HG03097 (cell line): Measurements from ENCODE around the gene SRC.

Source experiments
- ATAC-seq: cut with Tn5 transposase; IDR thresholded peaks from one replicate; pipeline ENCODE4 v1.9.1; 2021; ENCODE audit not compliant: unreplicated experiment, low FRiP score

The SRC gene

DNA sequence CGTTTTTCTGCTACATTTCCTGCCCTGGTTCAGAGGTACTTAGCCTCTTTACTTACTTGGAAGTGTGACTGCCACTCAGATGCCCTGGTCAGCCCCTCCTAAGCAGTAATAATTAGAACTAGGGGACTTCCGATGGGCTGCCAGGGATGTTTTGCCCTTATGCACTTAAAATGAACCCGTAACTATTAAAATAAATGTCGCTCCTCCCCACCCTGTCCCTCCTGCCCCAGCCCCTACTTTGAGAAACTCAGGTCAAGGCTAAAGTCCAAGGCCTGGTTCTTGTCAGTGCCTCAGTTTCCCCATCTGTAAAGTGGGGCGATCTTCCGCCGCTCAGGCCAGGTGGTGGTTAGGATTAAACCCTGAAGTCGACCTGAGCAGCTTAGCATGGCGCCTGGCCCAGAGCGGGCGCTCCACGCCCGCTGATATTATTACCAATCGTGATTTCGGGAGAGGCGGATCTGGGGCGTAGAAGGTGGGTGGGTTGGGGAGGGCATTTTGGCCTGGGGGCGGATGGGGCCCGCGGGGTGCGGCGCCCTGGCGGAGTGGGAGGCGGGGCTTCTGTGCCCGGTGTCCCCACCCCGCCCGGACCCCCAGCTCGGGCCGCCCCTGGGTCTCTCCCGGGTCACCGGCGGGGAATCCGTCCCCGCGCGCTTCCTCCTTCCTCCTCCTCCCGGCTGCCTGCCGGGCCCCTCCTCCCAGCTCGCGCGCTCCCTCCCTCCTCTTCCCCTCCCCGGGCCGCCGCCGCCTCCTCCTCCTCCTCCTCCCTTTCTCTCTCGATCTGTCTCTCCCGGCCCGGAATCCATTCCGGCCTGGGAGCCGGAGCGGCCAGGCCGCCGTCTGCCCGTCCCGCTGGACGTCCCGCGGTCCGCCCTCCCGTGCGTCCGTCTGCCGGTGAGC lies at the start of gene SRC:
TSS of gene SRC (plus strand) at position 802 of the 897 bp plus-strand sequence. CDS start 38,014 bp downstream, outside the sequence.
- no peak for ATAC-seq

DNA sequence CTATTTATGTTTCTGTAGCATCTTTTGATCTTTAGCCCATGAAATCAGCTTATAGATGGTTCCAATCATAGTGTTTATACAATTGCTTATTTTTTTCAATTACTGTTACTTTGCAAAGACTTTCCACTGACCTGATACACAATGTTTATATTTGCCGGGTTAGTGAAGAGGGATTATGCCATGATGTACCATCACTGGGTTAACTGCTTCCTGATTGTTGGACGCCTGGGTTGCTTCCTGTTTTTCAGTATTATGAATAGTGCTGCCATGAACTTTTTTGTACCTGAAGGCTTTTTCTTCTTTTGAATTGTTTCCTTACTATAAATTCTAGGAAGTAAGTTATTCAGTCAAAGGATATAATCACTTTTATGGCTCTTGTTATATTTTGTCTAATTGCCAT lies 49.6 kb upstream of the SRC start:
- no peak for ATAC-seq

DNA sequence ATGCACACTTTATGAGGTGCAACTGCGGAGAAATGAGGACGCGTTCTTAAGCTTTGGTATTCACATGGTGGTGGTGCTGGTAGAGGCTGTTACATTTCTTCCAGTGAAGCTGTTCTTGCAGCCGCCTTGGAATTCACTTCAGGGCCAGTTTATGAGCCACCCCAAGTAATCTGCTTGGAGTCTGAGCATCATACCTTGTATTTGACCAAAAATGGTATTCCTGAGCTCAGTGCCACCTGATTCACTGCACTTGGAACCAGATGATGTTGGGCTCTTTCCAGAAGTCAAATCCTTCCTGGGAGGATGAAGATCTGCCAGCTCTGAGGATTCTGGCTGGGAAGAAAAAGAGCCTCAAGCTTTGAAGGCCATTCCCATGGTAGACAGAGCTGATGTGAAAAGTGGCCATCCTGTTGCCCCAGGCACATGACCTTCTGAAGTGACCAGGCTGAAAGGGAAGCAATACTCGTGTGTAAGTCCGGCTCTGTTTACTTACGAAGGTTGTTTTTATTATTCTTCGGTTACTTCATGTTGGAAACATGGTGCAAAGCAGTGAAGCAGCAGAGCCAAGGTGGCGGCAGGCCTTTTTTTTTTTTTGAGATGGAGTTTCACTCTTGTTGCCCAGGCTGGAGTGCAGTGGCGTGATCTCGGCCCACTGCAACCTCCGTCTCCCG lies 48.7 kb upstream of the SRC start:
- no peak for ATAC-seq

DNA sequence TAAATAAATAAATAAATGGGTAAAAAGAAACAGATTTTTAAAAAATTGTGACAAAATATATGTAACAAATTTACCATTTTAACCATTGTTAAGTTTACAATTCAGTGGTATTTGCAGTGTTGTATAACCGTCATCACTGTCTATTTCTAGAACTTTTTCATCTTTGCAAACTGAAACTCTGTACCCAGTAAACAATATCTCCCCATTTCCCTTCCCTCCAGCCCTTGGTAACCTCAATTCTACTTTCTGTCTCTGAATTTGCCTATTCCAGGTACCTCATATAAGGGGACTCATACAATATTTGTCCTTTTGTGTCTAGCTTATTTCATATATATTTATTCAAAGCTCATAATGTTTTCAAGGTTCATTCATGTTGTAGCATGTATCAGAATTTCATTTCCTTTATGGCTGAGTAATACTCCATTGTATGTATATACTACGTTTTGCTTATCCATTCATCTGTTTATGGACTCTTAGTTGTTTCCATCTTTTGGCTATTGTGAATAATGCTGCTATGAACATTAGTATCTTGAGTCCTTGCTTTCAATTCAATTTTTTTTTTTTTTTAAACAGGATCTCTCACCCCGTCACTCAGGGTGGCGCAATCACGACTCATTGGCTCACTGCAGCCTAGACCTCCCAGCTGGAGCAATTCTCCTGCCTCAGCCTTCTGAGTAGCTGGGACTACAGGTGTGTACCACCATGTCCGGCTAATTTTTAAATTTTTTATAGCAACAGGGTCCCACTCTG lies 47.6 kb upstream of the SRC start:
- ATAC-seq: no peak

DNA sequence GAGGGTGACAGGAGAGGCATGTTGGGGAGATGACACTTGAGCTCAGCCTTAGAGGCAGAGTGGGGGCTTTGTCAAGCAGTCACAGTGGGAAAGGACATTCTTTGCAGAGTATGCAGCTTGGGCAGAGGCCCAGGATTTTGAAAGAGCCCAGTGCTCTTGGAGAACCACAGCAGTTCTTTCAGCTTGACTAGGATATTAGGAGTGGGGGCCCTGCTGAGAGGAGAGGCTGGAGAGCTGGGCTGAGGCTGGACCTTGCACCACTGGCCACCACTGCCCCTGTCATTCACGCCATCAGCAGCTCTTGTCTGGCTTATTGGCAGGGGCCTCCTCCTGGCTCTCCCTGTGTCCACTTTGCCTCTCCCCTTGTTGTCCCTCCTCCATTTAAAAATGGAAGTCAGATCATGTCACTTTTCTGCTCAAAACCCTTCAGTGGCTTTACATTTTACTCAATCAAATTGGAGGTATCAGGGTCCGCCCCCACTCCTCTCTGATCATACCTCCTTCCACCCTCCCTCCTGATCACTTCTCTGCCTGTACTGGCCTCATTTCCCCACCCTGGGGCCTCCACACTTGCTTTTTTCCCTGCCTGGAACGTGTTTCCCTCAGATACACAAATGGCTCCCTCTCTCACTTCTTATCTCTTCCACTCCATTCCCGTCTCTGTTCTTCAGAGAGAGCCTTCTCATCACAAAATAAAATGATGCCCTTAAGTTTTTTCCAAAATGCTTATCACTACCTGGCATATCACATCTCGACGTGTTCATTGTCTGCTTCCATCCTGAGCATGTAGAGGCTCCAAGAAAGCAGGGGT lies 46.0 kb upstream of the SRC start:
- ATAC-seq: no peak

DNA sequence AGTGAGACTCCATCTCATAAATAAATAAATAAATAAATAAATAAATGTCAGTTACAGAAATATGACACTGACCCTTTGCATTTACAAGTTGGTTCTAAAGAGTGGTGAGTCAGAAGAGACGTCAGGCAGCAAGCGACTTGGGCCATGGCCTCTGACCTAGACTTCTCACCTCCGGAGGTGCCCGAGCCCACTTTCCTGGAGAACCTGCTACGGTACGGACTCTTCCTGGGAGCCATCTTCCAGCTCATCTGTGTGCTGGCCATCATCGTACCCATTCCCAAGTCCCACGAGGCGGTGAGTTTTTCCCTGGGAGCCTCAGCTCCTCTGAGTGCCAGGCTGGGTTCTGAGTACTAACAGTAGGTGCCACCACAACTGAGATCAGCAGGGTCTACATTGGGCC lies 44.8 kb upstream of the SRC start:
- no peak for ATAC-seq

DNA sequence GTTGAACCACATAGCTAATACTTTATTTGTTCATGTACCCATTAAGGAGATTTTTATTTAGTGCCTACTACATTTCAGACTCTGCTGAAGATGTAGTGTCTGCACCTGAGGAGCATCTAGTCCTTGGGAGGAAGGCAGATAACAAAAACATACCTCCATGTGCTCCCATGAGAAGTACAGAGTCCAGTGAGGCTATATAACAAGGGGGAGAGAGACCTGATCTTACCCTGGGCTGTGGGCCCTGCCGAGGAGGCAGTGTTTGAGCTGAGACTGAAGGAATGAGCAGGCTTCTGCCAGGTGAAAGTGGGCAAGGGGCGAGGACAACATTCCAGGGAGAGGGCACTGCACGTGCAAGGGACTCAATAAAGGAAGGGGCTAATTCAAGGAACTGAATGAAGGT lies 44.4 kb upstream of the SRC start:
- no peak for ATAC-seq

DNA sequence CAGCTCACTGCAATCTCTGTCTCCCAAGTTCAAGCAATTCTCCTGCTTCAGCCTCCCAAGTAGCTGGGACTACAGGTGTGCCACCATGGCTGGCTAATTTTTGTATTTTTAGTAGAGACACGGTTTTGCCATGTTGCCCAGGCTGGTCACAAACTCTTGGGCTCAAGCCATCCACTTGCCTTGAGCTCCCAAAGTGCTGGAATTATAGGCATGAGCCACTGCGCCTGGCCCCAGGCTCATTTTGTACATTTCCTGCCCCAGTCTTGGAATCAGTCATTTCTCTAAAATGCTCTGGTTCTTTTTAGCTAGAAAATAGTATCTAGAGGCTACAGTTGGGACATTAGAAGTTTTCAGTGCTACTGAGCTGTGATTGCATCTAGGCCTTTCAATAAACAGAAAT lies 43.0 kb upstream of the SRC start:
- no peak for ATAC-seq

DNA sequence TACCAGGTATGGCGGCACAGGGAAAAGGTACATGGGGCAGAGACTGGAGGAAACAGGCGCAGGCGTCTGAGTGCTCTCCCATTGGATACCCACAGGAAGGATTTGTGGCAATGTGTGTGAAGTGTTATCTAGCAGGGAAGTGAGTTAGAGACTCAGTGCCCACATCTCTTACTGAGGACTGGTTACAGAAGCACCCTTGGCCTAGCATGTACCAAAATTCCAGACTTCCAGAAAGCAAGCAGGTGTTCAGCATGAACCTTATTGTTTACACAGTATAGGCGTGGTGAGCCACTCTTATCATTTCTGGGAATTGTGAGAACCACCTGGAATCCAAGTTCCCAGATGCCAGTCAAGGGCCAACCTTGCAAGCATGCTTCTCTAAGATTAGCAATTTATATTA lies 42.3 kb upstream of the SRC start:
- no peak for ATAC-seq

DNA sequence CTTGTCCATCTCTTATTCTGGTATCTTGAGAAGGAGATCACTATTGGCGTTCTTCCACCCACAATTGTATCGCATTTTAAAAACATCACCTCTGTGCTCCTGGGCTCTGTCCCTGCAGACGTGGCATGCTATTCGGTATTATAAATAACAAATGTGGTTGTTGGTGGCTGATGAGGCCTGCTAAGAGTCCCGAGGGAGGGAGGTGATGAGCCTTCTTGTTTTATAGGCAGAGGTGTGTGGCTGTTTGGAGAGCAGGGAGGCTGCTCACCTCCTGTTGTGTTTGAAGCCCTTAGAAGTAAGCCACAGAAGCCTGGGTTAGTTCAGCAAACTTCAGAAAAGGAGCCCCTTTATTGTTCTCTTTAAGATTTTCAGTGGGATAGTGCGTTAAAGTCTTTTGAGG lies 40.9 kb upstream of the SRC start:
- no peak for ATAC-seq

DNA sequence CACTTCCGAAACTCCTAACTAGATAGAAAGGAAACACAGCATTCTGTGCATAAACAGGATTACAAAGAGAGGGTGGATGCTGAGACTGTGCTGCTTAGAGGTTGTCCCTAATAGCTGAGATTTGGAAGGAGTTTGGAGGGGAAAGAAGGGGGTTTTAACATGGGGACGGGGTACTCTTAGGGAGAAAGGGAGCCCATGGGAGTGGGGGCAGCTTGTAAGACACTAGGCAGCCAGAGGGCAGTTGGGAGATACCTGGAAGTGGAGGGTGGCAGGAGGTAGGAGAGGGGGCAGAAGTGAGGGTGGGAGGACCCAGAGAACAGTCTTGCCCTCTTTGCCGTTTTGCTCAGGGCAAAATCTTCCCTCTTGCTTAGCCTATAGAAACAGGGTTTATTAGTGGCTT lies 40.1 kb upstream of the SRC start:
- ATAC-seq: no peak

DNA sequence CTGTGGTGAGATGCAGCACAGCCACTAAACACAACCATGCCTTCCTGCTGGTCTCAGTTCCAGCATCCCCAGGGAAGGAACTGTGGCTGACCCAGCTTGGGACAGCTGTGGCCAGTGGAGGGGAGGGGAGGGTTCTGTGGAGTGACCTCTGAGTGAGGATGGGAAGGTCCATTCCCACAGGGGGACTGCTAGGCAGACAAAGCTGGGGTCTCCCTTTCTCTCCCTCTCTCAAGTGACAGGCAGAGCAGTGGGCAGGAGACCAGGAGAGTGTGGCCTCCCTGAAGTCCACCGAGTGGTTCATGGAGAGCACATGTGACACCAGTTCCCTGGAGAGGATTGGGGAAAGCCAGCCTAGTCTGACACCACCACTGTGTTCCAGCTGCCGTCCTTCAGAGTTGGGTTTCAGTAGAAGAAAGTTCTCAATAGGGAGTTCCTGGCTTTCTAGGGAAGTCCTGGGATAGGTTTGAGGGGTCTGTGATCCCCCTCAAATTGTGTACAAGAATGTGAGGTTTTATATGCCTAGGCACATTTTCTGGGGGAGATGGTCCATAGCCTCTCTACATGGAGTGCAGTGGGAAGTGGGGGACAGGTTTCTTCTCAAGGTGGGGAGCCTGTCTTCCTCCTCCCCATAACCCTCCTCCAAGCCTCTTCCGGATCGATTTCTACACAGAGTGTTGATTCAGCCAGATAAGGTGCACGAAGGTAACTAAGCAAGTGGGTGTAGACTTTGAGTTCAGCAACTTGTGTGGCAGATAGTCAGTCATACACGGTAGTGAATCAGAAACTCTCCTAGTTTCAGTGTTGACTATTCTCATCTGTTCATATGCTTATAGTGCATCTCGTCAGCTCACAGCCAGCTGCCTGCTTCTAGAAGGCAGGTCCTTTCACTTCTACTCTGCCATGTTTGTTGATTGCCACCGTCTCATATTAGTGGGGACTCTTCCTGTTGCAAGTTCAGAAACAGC lies 37.6 kb upstream of the SRC start:
- ATAC-seq: peak; percentile 75

DNA sequence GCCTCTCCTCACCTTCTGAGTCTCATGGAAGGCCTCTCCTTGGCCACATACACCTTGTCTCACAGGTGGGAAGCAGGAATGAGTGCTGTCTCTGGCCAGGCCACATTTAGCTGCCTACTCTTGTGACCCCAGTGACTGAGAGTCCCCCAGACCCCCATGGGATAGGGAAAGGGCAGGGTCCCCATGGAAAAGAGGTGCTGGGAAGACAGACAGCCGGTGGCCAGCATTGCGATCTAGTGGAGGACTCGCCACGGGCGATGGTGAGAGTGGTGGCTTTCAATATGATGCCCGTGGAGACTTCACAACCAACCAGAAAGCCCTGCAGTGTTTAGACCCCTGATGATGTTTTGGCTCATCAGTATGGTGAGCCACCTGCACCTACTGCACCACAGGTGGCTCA lies 36.6 kb upstream of the SRC start:
- no peak for ATAC-seq

DNA sequence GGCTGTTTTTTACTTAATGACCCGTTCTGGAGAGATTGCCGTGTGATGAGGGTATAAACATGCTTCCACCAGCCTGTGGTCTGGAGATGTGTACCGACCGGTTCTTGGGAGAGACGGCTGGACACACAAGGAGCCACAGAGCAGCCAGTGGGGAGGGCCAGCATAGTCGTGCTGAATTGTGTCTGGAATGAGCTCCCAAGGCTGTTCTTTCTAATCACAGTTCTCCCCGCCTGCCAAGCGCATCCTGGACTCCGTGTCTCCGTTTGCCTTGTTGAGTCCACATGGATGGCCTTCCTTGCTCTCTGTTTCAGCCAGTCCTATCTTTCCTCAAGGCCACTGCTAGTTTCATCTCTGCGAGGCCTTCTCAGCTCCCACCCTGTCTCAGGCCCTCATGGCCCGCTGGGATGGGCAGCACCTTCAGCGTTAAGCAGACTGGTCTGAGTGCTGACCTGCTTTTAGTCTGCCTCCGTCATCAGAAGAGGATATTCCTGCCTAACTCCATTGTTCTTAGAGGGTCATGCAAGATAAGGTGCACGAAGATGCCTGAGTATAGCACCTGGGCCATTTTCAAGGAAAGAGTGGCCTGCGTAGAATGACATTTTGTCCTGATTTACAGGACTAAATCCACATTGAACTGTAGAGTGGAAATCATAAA lies 35.9 kb upstream of the SRC start:
- no peak for ATAC-seq

DNA sequence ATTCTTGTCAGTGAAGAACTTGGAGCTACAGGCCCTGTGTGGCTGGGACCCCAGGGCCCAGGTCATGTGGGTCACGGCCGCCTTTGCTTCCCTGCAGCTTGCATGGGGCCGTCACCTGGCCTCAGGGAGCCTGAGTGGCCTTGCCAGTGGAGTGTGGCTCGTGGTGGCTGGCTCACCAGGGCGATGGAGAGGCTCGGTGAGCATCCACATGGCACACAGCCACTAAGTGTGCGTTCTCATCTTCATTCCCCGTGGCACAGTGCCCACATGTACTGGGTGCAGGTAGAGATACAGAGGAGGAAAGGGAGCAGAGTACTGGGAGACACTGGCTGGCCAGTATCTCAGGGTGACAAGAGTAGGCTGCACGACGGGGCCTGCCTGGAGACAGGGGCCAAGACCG lies 35.0 kb upstream of the SRC start:
- no peak for ATAC-seq

DNA sequence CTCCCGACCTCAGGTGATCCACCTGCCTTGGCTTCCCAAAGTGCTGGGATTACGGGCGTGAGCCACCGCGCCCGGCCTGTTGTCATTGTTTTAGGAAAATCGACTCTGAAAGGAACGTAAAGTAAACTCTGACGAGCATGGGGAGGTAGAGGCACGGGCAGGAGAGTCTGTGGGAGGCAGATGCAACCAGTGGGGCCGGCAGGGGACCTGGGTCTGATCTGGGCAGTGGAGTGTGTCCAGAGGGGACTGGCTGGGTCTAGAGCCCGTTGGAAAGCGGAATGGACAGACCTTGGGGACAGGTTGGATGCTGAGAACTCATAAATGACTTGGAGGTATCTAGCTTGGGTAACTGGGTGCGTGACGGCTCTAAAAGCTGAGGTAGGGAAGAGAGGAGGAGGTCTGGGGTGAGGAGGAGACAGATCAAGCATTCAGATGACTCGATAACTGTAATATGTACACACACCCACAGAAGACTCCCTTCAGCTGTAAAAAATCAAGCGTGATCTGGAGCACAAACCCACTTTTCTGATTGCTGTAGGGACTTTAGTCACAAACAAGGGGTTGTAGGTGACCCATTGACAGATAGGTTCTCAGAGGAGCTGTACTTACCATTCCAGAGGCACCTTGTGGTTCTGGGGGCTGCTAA lies 34.1 kb upstream of the SRC start:
- ATAC-seq: no peak

DNA sequence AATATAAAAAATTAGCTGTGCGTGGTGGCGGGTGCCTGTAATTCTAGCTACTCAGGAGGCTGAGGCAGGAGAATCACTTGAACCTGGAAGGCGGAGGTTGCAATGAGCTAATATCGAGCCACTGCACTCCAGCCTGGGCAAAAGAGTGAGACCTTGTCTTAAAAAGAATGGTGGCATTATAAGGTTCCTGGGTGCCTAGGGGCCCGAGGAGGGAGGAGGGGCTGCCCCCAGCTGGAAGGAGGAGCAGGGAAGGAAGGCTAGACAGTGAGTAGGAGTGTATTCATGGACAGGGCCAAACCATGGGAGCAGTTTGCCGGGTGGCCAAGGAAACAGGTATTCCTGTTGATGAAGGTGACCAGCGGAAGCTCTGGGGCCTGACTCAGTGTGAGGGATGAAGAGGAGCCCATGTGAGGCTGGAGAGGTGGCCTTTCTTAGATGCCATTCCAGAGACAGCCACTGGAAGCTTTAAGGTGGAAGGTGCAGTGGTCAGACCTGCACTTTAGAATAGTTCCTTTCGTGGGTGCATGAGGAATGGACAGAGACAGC lies 32.3 kb upstream of the SRC start:
- no peak for ATAC-seq

DNA sequence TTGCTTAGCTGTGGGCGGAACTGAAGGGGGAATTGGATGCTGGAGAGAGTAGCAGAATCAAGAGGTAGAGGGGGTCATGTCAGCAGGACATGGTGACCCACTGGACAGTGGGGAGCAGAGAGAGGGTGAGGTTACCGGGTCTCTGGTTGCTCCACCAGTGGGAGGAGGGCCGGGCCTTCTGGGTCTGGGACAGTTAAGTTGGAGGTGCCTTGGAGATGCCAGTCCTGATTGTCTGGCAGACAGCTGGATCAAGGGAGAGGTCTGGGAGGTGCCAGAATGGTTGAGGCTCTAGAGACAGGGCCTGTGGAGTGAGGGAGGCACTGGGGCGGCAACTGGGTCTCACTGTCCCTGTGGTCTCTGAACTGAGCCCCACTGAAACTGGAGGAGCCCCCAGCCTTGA lies 31.8 kb upstream of the SRC start:
- ATAC-seq: no peak
